Measurements from ENCODE around the gene KREMEN1. TPM values are rescaled to one million over a fixed set of nuclear protein-coding genes. Genes with fewer than 3 reads are reported as not detected.

KREMEN1 gene
- total RNA-seq, 1 experiment from 2014 or later: 31.9 TPM

DNA sequence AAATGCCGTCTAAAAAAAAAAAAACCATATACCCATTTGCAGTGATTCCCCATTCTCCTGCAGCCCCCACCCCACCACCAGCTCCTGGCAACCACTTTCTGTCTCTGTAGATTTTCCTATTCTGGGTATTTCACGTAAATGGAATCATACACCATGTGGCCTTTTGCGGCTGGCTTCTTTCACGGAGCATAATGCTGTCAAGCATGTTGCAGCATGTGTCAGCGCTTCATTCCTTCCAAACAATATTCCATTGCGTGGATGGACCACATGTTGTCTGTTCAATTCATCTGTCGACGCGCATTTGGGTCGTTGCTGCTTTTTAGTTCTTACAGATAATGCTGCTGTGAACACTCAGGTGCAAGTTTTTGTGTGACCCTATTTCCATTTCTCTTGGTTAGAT lies 118.1 kb downstream of the KREMEN1 start (continued):
- TF ChIP-seq ZNF274 (IDR thresholded peaks at IDR 0.05; ENCODE audit: low read depth, low read length): no peak

GRCh38 chr22:29193021-29193420 lies 120.2 kb downstream of the KREMEN1 start:
- H2AFZ ChIP-seq (ENCODE audit: low read depth, low read length, poor library complexity, severe bottlenecking): no peak overlapping the region
- H3K27ac ChIP-seq (ENCODE audit: low read depth, low read length): no peak overlapping the region
- no peak overlapping the region for H3K4me2 ChIP-seq (ENCODE audit: low read length)
- ATAC-seq (no peak), DNase-seq (ENCODE audit: low read depth, low spot score) (no peak)
- ChIA-PET RAD21 (ENCODE audit: low non-redundant PET in 1 of 2, low total read pairs in 2 of 2, uncharacterized antibody in 2 of 2, unreplicated experiment in 2 of 2) (no interaction called here), CTCF (no interaction called here), POLR2A (no interaction called here)
- no peak overlapping the region for H3K9ac ChIP-seq (ENCODE audit: low read length)
- H4K20me1 ChIP-seq (ENCODE audit: insufficient read depth): no peaks in the 10 kb centered on the region
- H3K9me3 ChIP-seq (ENCODE audit: control insufficient read depth in 1 of 2, insufficient read depth in 1 of 2, low read depth in 1 of 2, low read length in 2 of 2): no peaks in the 10 kb centered on the region
- TF ChIP-seq YY1 (IDR thresholded peaks at IDR 0.05; ENCODE audit: extremely low read depth, insufficient replicate concordance, low read depth, low read length) (no peak), POLR2AphosphoS5 (IDR thresholded peaks at IDR 0.05; ENCODE audit: low read depth, low read length) (no peak), SIN3A (IDR thresholded peaks at IDR 0.05; ENCODE audit: low read depth) (no peak), CTCF (IDR thresholded peaks at IDR 0.05 in 2 of 3, conservative IDR thresholded peaks at IDR 0.05 in 1 of 3; ENCODE audit: borderline replicate concordance in 1 of 3, insufficient read depth in 1 of 3, low read depth in 2 of 3, low read length in 2 of 3) (no peak), EZH2 (IDR thresholded peaks at IDR 0.05) (no peak)
- no peaks in the 10 kb centered on the region for H3K27me3 ChIP-seq (ENCODE audit: insufficient read depth, low read length)
- H3K79me2 ChIP-seq (ENCODE audit: insufficient read depth, low read length): no peaks in the 10 kb centered on the region
- no peaks in the 10 kb centered on the region for H3K4me1 ChIP-seq (ENCODE audit: control insufficient read depth in 1 of 2, insufficient read depth in 2 of 2, low read length in 2 of 2)
- no peak overlapping the region for H3K4me3 ChIP-seq (replicated peaks in 1 of 2; ENCODE audit: low read depth in 1 of 2, low read length in 2 of 2)
- intact Hi-C loops (cut with micrococcal nuclease): no loop called here
- no peaks in the 10 kb centered on the region for H3K36me3 ChIP-seq (ENCODE audit: control insufficient read depth in 1 of 2, insufficient read depth in 2 of 2, low read length in 2 of 2)
- no peaks in the 10 kb centered on the region for H3K9me2 ChIP-seq (ENCODE audit: insufficient read depth)
- no TSS peak for BruUV-seq (replicated peaks)
